Activated CD4-positive, alpha-beta T cell treated with anti-CD3 and anti-CD28 coated beads, Interleukin-2, Interleukin-4, amounts not matched to agents 100 ng/mL and 50 ng/mL, durations not matched to agents 16 hours and 8 hours (primary cell): Measurements from ENCODE around the gene GGTA1.
"Not testable (repeated sequence)": the region's sequence is repeated elsewhere in the genome, so short reads cannot be mapped to it uniquely, and the experiment has no call there.

Experiments
- DNase-seq: peaks from one replicate; pipeline ENCODE4 v3.0.0-alpha.2; 2020; ENCODE audit warnings: low spot score

Gene GGTA1

GRCh38 chr9:121455527-121456239 is 44.0 kb downstream of the GGTA1 start:
- DNase-seq: peak; percentile 36

GRCh38 chr9:121454972-121455371 is 44.7 kb downstream of the GGTA1 start:
- DNase-seq: no peak

GRCh38 chr9:121453232-121453892 is 46.3 kb downstream of the GGTA1 start:
- DNase-seq: no peak

- no peak for DNase-seq
Measured at GRCh38 chr9:121452085-121452484, 47.6 kb downstream of the GGTA1 start.

GRCh38 chr9:121451586-121451985 is 48.1 kb downstream of the GGTA1 start:
- DNase-seq: no peak

- no peak for DNase-seq
Measured at GRCh38 chr9:121450241-121450640, 49.4 kb downstream of the GGTA1 start.

- DNase-seq: no peak
Measured at GRCh38 chr9:121449786-121450185, 49.9 kb downstream of the GGTA1 start.

GRCh38 chr9:121447321-121447834 is 52.3 kb downstream of the GGTA1 start:
- DNase-seq: no peak

GRCh38 chr9:121445986-121446385 is 53.7 kb downstream of the GGTA1 start:
- no peak for DNase-seq

- no peak for DNase-seq
Measured at GRCh38 chr9:121443981-121444380, 55.7 kb downstream of the GGTA1 start.

GRCh38 chr9:121441165-121441564 is 58.5 kb downstream of the GGTA1 start:
- no peak for DNase-seq

- no peak for DNase-seq
Measured at GRCh38 chr9:121439711-121440664, 59.7 kb downstream of the GGTA1 start.

- no peak for DNase-seq
Measured at GRCh38 chr9:121439016-121439415, 60.6 kb downstream of the GGTA1 start.

GRCh38 chr9:121437891-121438290 is 61.8 kb downstream of the GGTA1 start:
- no peak for DNase-seq

- not testable (repeated sequence) for DNase-seq
Measured at GRCh38 chr9:121437046-121437445, 62.6 kb downstream of the GGTA1 start.

- DNase-seq: no peak
Measured at GRCh38 chr9:121434969-121435368, 64.7 kb downstream of the GGTA1 start.

GRCh38 chr9:121427899-121428298 is 71.7 kb downstream of the GGTA1 start:
- no peak for DNase-seq

GRCh38 chr9:121424024-121424432 is 75.6 kb downstream of the GGTA1 start:
- no peak for DNase-seq

- no peak for DNase-seq
Measured at GRCh38 chr9:121411993-121412392, 87.7 kb downstream of the GGTA1 start.

GRCh38 chr9:121405899-121406298 is 93.7 kb downstream of the GGTA1 start:
- no peak for DNase-seq
